ENCODE data around the gene OR6K6.

- TF ChIP-seq, protein P1, sequence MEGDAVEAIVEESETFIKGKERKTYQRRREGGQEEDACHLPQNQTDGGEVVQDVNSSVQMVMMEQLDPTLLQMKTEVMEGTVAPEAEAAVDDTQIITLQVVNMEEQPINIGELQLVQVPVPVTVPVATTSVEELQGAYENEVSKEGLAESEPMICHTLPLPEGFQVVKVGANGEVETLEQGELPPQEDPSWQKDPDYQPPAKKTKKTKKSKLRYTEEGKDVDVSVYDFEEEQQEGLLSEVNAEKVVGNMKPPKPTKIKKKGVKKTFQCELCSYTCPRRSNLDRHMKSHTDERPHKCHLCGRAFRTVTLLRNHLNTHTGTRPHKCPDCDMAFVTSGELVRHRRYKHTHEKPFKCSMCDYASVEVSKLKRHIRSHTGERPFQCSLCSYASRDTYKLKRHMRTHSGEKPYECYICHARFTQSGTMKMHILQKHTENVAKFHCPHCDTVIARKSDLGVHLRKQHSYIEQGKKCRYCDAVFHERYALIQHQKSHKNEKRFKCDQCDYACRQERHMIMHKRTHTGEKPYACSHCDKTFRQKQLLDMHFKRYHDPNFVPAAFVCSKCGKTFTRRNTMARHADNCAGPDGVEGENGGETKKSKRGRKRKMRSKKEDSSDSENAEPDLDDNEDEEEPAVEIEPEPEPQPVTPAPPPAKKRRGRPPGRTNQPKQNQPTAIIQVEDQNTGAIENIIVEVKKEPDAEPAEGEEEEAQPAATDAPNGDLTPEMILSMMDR (conservative IDR thresholded peaks at IDR 0.05; ENCODE audit: low read depth in 2 of 2), result no peak
- no peak for TF ChIP-seq JUNB (IDR thresholded peaks at IDR 0.05; ENCODE audit: unreplicated experiment)
- no peak for TF ChIP-seq EZH2 (IDR thresholded peaks at IDR 0.05; ENCODE audit: low read depth, unreplicated experiment)
- TF ChIP-seq EZH2phosphoT487 (IDR thresholded peaks at IDR 0.05; ENCODE audit: unreplicated experiment), result no peak
- TF ChIP-seq POLR2AphosphoS5 (IDR thresholded peaks at IDR 0.05; ENCODE audit: low read depth), result no peak
- TF ChIP-seq ETS1 (IDR thresholded peaks at IDR 0.05), result no peak
- TF ChIP-seq, protein P2, sequence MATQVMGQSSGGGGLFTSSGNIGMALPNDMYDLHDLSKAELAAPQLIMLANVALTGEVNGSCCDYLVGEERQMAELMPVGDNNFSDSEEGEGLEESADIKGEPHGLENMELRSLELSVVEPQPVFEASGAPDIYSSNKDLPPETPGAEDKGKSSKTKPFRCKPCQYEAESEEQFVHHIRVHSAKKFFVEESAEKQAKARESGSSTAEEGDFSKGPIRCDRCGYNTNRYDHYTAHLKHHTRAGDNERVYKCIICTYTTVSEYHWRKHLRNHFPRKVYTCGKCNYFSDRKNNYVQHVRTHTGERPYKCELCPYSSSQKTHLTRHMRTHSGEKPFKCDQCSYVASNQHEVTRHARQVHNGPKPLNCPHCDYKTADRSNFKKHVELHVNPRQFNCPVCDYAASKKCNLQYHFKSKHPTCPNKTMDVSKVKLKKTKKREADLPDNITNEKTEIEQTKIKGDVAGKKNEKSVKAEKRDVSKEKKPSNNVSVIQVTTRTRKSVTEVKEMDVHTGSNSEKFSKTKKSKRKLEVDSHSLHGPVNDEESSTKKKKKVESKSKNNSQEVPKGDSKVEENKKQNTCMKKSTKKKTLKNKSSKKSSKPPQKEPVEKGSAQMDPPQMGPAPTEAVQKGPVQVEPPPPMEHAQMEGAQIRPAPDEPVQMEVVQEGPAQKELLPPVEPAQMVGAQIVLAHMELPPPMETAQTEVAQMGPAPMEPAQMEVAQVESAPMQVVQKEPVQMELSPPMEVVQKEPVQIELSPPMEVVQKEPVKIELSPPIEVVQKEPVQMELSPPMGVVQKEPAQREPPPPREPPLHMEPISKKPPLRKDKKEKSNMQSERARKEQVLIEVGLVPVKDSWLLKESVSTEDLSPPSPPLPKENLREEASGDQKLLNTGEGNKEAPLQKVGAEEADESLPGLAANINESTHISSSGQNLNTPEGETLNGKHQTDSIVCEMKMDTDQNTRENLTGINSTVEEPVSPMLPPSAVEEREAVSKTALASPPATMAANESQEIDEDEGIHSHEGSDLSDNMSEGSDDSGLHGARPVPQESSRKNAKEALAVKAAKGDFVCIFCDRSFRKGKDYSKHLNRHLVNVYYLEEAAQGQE (IDR thresholded peaks at IDR 0.05; ENCODE audit: unreplicated experiment), result no peak
- TF ChIP-seq CREB1 (CRISPR knock-in tag; IDR thresholded peaks at IDR 0.05; ENCODE audit: low read depth), result no peak
These were observed 39.7 kb downstream of the OR6K6 start for GRCh38 chr1:158794247-158794646.
